Measurements from ENCODE around the gene ZNF8. TPM values are rescaled to one million over a fixed set of nuclear protein-coding genes. Genes with fewer than 3 reads are reported as not detected.
"Not testable (repeated sequence)": the region's sequence is repeated elsewhere in the genome, so short reads cannot be mapped to it uniquely, and the experiment has no call there.

ZNF8 gene
- total RNA-seq, result 1 to 10 TPM; 4.5 TPM

DNA sequence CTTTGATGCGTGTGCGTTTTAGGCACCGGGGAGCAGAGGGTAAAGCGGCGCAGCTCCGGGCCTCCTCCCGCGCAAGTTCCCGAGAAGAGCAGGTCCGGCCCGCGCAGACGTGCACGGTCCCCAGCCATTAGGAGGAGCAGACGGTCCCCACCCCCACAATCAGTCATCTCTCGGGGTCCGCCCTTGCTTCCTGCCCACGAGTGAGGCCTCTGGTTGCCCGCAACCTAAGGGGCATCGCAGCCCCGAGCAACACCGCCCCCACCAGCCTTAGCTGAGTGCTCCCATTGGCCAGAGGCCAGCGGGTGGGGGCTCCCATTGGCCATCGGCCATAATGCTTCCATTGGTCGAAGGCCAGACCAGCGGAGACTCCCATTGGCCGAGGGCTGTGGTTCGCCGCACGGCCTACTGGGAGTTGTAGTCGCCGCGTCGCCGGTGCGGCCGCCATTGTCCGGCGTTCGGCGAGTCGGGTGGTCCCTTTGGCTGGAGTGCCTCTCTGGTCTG, at the start of gene ZNF8:
TSS of gene ZNF8 (plus strand) at position 415 of the 501 bp plus-strand sequence. CDS start 127 bp downstream, outside the sequence.
- H3K36me3 Mint-ChIP-seq (ENCODE audit: low read depth), result peaks cover 73% of the 10 kb centered on the region
- H3K4me1 Mint-ChIP-seq, result peaks cover 40% of the 10 kb centered on the region
- H3K9me3 Mint-ChIP-seq, result peaks cover 40% of the 10 kb centered on the region
- H3K27ac Mint-ChIP-seq, result peak within 1 kb of the TSS; percentile 80
- DNase-seq, result peak; percentile 98
- no peaks in the 10 kb centered on the region for H3K27me3 Mint-ChIP-seq
- peak within 1 kb of the TSS; percentile 87 for H3K4me3 Mint-ChIP-seq
- ChIA-PET POLR2A (interaction anchor here (0.7 to 2.2 kb wide), 12 partner anchors 14 to 297 kb away, joined by 3 to 16 read pairs (median 4); partner anchors contain the start of genes ZBTB45, ZNF274, ZNF497 and ZNF544), CTCF (interaction anchor here (0.5 to 1.2 kb wide), 2 partner anchors 125 to 241 kb away, joined by 3 to 4 read pairs; partner anchors contain the start of gene ZBTB45)

DNA sequence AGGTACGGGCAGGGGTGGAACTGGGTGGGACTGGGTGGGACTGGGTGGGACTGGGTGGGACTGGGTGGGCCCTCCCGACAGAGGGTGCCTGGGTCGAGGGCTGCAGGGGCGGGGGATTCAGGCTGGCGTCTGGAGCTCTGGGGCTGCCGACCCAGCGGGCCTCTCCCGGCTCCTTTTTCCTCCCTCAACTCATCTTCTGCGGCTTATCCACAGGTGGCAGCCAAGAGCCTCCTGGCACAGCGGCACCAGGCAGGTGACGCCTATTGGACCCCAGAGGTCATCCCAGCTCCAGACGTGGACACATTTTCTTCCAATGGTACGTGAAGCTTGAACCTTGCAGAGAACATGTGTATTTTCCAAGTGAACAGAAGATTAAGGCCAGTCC, 49.5 kb upstream of the ZNF8 start:
- no peaks in the 10 kb centered on the region for H3K27me3 Mint-ChIP-seq
- ChIA-PET CTCF (interaction anchor here (1.1 to 1.3 kb wide), 2 partner anchors 76 to 102 kb away, joined by 3 to 4 read pairs; partner anchors contain the start of gene ERVK3-1), POLR2A (interaction anchor here (0.5 to 2.7 kb wide), 11 partner anchors 46 to 325 kb away, joined by 3 to 22 read pairs (median 4); partner anchors contain the start of genes CHMP2A, ZBTB45, ZNF274 and ZNF417)
- peaks cover 49% of the 10 kb centered on the region for H3K9me3 Mint-ChIP-seq
- H3K4me3 Mint-ChIP-seq, result peak overlapping the region; percentile 83
- H3K36me3 Mint-ChIP-seq (ENCODE audit: low read depth), result peaks cover 67% of the 10 kb centered on the region
- peak; percentile 36 for DNase-seq
- H3K4me1 Mint-ChIP-seq, result peaks cover 36% of the 10 kb centered on the region
- peak overlapping the region; percentile 80 for H3K27ac Mint-ChIP-seq

DNA sequence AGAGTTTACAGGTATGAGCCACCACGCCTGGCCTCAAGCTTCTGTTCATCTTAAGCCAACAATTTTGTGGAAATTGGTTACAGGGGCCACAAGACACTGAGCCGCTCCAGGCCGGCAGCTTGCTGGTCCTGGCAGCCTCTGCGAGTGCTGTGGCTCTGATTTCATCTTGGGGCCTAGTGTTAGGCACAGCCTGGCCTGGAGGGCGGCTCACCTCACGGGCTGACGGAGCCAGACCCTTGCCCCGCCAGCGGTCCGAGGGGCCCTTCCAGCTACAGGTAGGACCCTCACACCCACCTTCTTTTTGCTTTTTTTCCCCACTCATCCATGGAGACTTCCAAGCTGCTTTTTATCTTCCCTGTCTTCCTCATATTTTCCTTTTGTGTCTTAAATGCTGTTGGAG, 41.4 kb upstream of the ZNF8 start:
- peaks cover 52% of the 10 kb centered on the region for H3K9me3 Mint-ChIP-seq
- no peak overlapping the region for H3K4me3 Mint-ChIP-seq
- H3K4me1 Mint-ChIP-seq, result peaks cover 2% of the 10 kb centered on the region
- CTCF ChIA-PET, result no interaction called here
- no peak overlapping the region for H3K27ac Mint-ChIP-seq
- POLR2A ChIA-PET, result interaction anchor here (1.1 kb wide), 1 partner anchor 10 kb away, joined by 3 read pairs; no protein-coding TSS in a partner anchor
- H3K36me3 Mint-ChIP-seq (ENCODE audit: low read depth), result peaks cover 93% of the 10 kb centered on the region
- no peaks in the 10 kb centered on the region for H3K27me3 Mint-ChIP-seq
- DNase-seq, result no peak

DNA sequence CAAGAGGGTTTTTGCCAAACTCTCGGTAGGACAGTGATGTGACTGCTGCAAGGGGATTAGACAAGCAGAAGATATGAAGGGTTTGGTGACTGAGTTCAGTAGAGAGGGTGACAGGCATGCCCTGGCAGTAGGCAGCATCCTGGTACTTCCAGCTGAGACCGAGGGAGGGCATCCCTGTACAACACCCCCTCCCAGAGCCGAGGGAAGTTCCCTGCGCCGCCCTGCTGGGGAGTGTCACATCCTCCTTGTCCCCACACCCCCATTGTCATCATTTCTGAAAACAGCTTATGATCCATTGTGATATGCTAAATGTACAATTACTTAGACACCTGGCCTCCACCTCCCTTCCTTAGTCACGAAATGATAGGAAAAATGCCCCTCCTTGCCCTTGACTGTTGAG, 35.4 kb upstream of the ZNF8 start:
- Mint-ChIP-seq H3K4me3 (no peak overlapping the region), H3K27ac (no peak overlapping the region), H3K4me1 (no peaks in the 10 kb centered on the region), H3K36me3 (ENCODE audit: low read depth) (peaks cover 99% of the 10 kb centered on the region), H3K27me3 (no peaks in the 10 kb centered on the region), H3K9me3 (peaks cover 54% of the 10 kb centered on the region)
- POLR2A ChIA-PET, result no interaction called here
- CTCF ChIA-PET, result no interaction called here
- no peak for DNase-seq

DNA sequence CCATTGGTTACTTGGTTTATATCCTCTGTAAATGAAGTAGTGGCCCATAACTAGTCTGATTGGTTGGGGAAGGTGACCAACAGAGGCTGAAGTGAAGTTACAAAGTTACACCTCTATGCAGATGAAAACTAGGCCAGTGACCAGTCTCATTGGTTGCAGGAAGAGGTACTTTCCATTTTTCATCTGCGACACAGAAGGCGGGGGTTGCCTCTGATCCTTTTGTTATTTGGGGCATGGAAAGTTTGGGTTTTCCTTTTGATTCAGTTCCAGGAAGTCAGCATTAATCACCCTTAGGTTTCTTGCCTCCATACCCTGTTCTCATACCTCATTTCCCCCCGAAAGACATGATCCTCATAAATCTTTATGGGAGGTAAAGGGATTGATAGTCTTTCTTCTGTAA, 29.9 kb upstream of the ZNF8 start:
- DNase-seq, result no peak
- Mint-ChIP-seq H3K4me3 (no peak overlapping the region), H3K27ac (no peak overlapping the region), H3K4me1 (no peaks in the 10 kb centered on the region), H3K9me3 (peaks cover 62% of the 10 kb centered on the region), H3K27me3 (no peaks in the 10 kb centered on the region), H3K36me3 (ENCODE audit: low read depth) (peaks cover 99% of the 10 kb centered on the region)
- ChIA-PET POLR2A (interaction anchor here (0.6 kb wide), 1 partner anchor 640 kb away, joined by 3 read pairs; no protein-coding TSS in a partner anchor), CTCF (no interaction called here)

DNA sequence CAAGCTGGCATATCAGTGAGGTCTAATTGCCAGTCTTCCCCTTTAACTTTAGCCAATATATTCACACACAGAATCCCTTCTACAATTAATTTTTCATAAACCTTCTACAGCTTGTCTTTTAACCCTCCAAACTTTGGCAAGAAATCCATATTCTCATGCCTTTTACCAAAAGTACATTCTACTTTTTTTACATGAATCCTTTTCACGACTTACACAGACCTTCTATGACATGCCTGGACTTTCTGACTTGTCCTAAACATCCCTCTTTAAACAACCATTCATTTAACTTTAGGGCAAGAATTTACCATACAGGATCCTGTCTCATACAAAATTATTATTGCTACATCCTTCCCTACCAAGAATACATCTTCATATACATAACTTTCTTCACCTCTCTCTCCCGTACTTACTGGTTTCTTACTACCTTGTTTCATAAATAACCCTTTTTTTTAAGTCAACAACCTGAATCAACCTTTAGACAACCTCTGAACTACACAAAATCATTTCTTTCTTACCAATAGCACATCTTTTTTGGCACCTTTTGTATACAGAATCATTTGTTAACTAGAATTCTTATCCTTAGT, 26.6 kb upstream of the ZNF8 start:
- H3K4me3 Mint-ChIP-seq, result no peak overlapping the region
- H3K27me3 Mint-ChIP-seq, result no peaks in the 10 kb centered on the region
- ChIA-PET POLR2A (no interaction called here), CTCF (no interaction called here)
- H3K27ac Mint-ChIP-seq, result no peak overlapping the region
- no peak for DNase-seq
- H3K9me3 Mint-ChIP-seq, result peaks cover 66% of the 10 kb centered on the region
- peaks cover 99% of the 10 kb centered on the region for H3K36me3 Mint-ChIP-seq (ENCODE audit: low read depth)
- H3K4me1 Mint-ChIP-seq, result no peaks in the 10 kb centered on the region

DNA sequence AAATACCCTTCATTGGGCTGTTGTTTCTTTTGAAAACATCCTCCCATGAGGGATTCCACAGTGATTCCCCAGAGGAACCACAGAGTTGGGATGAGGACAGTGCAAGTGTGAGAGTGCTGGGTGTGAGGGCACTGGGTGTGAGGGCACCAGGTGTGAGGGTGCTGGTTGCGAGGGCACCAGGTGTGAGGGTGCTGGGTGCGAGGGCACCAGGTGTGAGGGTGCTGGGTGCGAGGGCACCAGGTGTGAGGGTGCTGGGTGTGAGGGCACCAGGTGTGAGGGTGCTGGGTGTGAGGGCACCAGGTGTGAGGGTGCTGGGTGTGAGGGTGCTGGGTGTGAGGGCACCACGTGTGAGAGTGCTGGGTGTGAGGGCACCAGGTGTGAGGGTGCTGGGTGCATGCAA, 20.5 kb upstream of the ZNF8 start:
- DNase-seq, CTCF ChIA-PET, H3K27me3 Mint-ChIP-seq, H3K27ac Mint-ChIP-seq, H3K4me1 Mint-ChIP-seq, H3K4me3 Mint-ChIP-seq, POLR2A ChIA-PET: not testable (repeated sequence)
- Mint-ChIP-seq H3K9me3 (peaks cover 79% of the 10 kb centered on the region), H3K36me3 (ENCODE audit: low read depth) (peaks cover 99% of the 10 kb centered on the region)

DNA sequence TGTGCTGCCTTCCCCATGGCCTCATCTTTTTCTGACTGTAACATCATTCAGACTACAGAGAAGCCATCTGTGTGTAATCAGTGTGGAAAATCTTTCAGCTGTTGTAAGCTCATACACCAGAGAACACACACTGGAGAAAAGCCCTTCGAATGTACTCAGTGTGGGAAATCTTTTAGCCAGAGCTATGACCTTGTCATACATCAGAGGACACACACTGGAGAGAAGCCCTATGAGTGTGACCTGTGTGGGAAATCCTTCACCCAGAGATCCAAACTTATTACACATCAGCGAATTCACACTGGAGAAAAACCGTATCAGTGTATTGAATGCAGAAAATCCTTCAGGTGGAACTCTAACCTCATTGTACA, 17.2 kb upstream of the ZNF8 start:
- Mint-ChIP-seq H3K9me3 (peaks cover 65% of the 10 kb centered on the region), H3K4me3 (no peak overlapping the region), H3K27ac (no peak overlapping the region), H3K27me3 (no peaks in the 10 kb centered on the region), H3K4me1 (no peaks in the 10 kb centered on the region), H3K36me3 (ENCODE audit: low read depth) (peaks cover 88% of the 10 kb centered on the region)
- ChIA-PET CTCF (interaction anchor here (0.5 kb wide), 1 partner anchor 534 kb away, joined by 4 read pairs; the partner anchor contains the start of gene ZNF671), POLR2A (no interaction called here)
- no peak for DNase-seq

DNA sequence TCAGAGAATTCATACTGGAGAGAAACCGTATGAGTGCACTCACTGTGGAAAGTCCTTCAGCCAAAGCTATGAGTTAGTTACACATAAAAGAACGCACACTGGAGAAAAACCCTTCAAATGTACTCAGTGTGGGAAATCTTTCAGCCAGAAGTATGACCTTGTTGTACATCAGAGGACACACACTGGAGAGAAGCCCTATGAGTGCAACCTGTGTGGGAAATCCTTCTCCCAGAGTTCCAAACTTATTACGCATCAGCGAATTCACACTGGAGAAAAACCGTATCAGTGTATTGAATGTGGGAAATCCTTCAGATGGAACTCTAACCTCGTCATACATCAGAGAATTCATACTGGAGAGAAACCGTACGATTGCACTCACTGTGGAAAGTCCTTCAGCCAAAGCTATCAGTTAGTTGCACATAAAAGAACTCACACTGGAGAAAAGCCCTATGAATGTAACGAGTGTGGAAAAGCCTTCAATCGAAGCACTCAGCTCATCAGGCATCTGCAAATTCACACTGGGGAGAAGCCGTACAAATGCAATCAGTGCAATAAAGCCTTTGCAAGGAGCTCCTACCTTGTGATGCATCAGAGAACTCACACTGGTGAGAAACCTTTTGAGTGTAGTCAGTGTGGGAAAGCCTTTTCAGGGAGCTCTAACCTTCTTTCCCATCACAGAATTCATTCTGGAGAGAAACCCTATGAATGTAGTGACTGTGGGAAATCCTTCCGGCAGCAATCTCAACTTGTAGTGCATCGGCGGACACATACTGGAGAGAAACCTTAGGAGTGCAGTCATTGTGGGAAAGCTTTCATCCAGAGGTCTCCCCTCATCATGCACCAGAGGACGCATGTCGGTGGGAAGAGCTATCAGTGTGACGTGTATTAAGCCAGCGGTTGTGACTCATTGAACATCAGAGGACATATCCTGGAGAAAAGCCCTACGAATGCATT, 16.5 kb upstream of the ZNF8 start:
- H3K9me3 Mint-ChIP-seq, result peaks cover 65% of the 10 kb centered on the region
- H3K4me1 Mint-ChIP-seq, result no peaks in the 10 kb centered on the region
- ChIA-PET CTCF (no interaction called here), POLR2A (no interaction called here)
- H3K4me3 Mint-ChIP-seq, result no peak overlapping the region
- DNase-seq, result no peak
- no peaks in the 10 kb centered on the region for H3K27me3 Mint-ChIP-seq
- peaks cover 86% of the 10 kb centered on the region for H3K36me3 Mint-ChIP-seq (ENCODE audit: low read depth)
- no peak overlapping the region for H3K27ac Mint-ChIP-seq

DNA sequence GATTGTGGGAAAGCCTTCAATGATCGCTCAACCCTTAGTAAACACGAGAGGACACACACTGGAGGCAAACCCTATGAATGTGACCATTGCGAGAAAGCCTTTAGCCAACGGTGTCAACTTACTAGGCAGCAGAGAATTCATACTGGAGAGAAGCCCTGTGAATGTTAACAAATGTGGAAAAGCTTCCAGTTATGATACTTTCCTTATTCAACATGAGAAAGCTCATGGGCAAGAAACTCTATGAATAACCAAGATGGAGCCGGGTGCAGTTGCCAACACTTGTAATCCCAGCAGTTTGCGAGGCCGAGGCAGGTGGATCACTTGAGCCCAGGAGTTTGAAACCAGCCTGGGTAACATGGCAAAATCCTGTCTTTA, 15.8 kb upstream of the ZNF8 start:
- POLR2A ChIA-PET, result no interaction called here
- peaks cover 58% of the 10 kb centered on the region for H3K9me3 Mint-ChIP-seq

DNA sequence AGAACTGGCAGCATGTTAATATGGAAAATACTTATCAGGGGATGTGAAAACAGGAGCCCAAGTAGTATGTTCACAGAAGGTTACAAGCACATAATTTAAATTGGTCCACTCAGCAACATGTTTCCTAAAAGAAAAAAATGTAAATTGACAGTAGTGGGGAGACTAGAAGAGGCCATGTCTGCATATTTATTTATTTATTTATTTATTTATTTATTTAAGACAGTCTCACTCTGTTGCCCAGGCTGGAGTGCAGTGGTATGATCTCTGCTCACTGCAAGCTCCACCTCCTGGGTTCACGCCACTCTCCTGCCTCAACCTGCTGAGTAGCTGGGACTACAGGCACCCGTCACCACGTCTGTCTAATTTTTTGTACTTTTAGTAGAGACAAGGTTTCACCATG, 13.7 kb upstream of the ZNF8 start:
- Mint-ChIP-seq H3K36me3 (ENCODE audit: low read depth) (peaks cover 75% of the 10 kb centered on the region), H3K4me3 (no peak overlapping the region), H3K27me3 (no peaks in the 10 kb centered on the region), H3K4me1 (no peaks in the 10 kb centered on the region), H3K9me3 (peaks cover 53% of the 10 kb centered on the region), H3K27ac (no peak overlapping the region)
- ChIA-PET CTCF (no interaction called here), POLR2A (interaction anchor here (0.8 kb wide), 1 partner anchor 13 kb away, joined by 3 read pairs; the partner anchor contains the start of gene ZNF8)
- DNase-seq, result no peak

More for the DNA sequence above, 15.8 kb upstream of the ZNF8 start:
- peaks cover 82% of the 10 kb centered on the region for H3K36me3 Mint-ChIP-seq (ENCODE audit: low read depth)
- H3K27ac Mint-ChIP-seq, result no peak overlapping the region
- H3K4me1 Mint-ChIP-seq, result no peaks in the 10 kb centered on the region
- no peak overlapping the region for H3K4me3 Mint-ChIP-seq
- DNase-seq, result no peak
- CTCF ChIA-PET, result no interaction called here
- H3K27me3 Mint-ChIP-seq, result no peaks in the 10 kb centered on the region

DNA sequence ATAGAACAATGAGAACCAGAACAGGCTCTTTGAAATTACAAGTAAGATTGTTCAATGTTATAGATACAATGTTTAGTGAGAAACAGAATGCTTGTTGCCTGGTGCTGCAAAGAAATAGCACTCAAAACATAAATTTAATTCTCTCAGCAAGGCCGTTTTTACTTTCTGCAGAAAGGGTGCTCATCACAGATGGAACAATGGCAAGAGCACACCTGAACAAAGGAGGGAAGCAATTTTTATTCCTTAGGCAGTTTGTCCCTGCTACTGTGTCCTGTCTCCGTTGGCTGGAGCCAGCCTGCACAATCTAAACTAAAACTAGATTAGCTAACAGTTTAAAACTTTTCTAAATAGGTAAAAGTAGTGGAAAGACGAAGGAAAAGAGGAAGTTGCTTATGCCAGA, 10.4 kb upstream of the ZNF8 start:
- H3K4me1 Mint-ChIP-seq, result no peaks in the 10 kb centered on the region
- CTCF ChIA-PET, result no interaction called here
- H3K27ac Mint-ChIP-seq, result no peak overlapping the region
- peaks cover 69% of the 10 kb centered on the region for H3K36me3 Mint-ChIP-seq (ENCODE audit: low read depth)
- POLR2A ChIA-PET, result no interaction called here
- no peaks in the 10 kb centered on the region for H3K27me3 Mint-ChIP-seq
- no peak overlapping the region for H3K4me3 Mint-ChIP-seq
- peaks cover 36% of the 10 kb centered on the region for H3K9me3 Mint-ChIP-seq
- DNase-seq, result no peak

DNA sequence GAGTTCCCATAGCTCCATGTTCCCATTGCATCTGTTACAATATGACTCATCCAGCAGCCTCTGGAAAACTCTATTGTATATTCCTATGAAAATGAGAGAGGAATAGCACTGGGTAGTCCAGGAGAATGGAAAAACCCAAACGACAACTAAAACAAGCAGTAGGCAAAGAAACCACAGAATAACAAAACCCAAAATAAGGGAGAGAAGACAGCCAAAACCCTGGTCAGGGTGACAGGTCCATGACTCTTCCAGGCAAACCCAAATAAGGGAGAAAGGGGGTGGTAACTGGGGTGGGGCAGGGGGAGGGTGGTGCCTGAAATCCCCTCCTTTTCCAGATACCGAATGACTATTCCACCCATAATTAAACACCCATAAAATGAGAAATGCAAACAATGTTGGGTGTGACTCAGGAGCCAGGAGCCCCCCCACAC, 4.0 kb upstream of the ZNF8 start:
- peaks cover 23% of the 10 kb centered on the region for H3K4me1 Mint-ChIP-seq
- peaks cover 70% of the 10 kb centered on the region for H3K36me3 Mint-ChIP-seq (ENCODE audit: low read depth)
- ChIA-PET CTCF (no interaction called here), POLR2A (no interaction called here)
- H3K9me3 Mint-ChIP-seq, result peaks cover 34% of the 10 kb centered on the region
- H3K27ac Mint-ChIP-seq, result no peak overlapping the region
- DNase-seq, result no peak
- H3K27me3 Mint-ChIP-seq, result no peaks in the 10 kb centered on the region
- H3K4me3 Mint-ChIP-seq, result no peak overlapping the region
